Osteoblast (primary cell): ENCODE data around the gene ZNF83. TPM values are rescaled to one million over a fixed set of nuclear protein-coding genes. Genes with fewer than 3 reads are reported as not detected.

Experiments used
- DNase-seq: peaks from one replicate; pipeline ENCODE4 v3.0.0; 2011; ENCODE audit warnings: low spot score, mixed read lengths; ENCODE audit not compliant: insufficient read length; ENCODE audit errors: missing footprints
- H2AFZ ChIP-seq: 2 replicates; pipeline ENCODE4 v1.6.0; 2011; ENCODE audit warnings: mild to moderate bottlenecking, low read length
- H3K27ac ChIP-seq: 2 replicates; pipeline ENCODE4 v1.5.1; 2011; ENCODE audit warnings: mild to moderate bottlenecking, low read depth, low read length, moderate library complexity
- H3K27me3 ChIP-seq: 2 replicates; pipeline ENCODE4 v1.6.0; 2012; ENCODE audit warnings: mild to moderate bottlenecking, control low read depth, inconsistent platforms, low read length, moderate library complexity; ENCODE audit not compliant: insufficient read depth
- H3K36me3 ChIP-seq: 2 replicates; pipeline ENCODE4 v1.5.1; 2011; ENCODE audit warnings: mild to moderate bottlenecking, low read length, control low read depth, moderate library complexity; ENCODE audit not compliant: insufficient read depth
- H3K4me1 ChIP-seq: 2 replicates; pipeline ENCODE4 v1.5.1; 2011; ENCODE audit warnings: mild to moderate bottlenecking, low read length, control low read depth, moderate library complexity; ENCODE audit not compliant: insufficient read depth
- H3K4me2 ChIP-seq: 2 replicates; pipeline ENCODE4 v1.6.0; 2011; ENCODE audit warnings: mild to moderate bottlenecking, low read length; ENCODE audit not compliant: insufficient read depth
- H3K4me3 ChIP-seq: fragments of 200-600 bp; sonication (generic); 3 replicates; pipeline ENCODE4 v1.5.1; 2012; ENCODE audit warnings: mild to moderate bottlenecking, low read length, inconsistent platforms; ENCODE audit not compliant: insufficient read depth
- H3K79me2 ChIP-seq: 2 replicates; pipeline ENCODE4 v1.6.0; 2012; ENCODE audit warnings: mild to moderate bottlenecking, low read length, control low read depth, inconsistent platforms; ENCODE audit not compliant: insufficient read depth
- H3K9me3 ChIP-seq: 2 replicates; pipeline ENCODE4 v1.5.1; 2011; ENCODE audit warnings: low read depth, low read length, control low read depth
- H4K20me1 ChIP-seq: 2 replicates; pipeline ENCODE4 v1.6.0; 2012; ENCODE audit warnings: mild to moderate bottlenecking, low read length, control low read depth; ENCODE audit not compliant: insufficient read depth
- small RNA-seq: library from RNA; depleted of rRNA; stranded (forward); fragments of <200 nt; gene quantifications from one replicate; pipeline ENCODE3, GENCODE V24; 2012
- total RNA-seq: library from RNA; depleted of rRNA; stranded (reverse); fragments of >200 nt; gene quantifications from 2 replicates; pipeline ENCODE4 v1.2.3, GENCODE V29; 2012
- TF ChIP-seq, protein P1 (sequence below): IDR thresholded peaks from 2 replicates; pipeline ENCODE4 v1.5.1; 2011; ENCODE audit warnings: mild to moderate bottlenecking, low read depth, low read length, moderate library complexity; ENCODE audit errors: extremely low read depth

ZNF83 gene
- total RNA-seq, 1 donor = 52.8 TPM

DNA sequence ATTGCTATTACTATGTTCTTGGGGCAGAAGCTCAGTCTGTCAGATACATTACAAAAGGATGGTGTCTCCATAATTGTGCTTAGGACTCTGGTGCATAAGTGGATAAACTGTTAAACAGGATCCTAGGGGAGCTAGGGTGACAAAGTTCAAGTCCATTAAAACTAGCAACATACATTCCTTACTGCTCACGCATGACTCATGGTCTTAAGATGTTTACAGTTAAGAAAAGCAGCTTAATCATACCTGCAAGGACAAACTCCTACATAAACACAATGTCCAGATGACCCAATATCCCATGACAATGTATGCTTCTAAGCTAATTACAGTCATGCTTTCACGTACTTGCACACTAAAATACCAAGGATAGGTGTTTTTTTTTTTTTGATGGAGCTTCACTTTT lies 71.6 kb downstream of the ZNF83 start:
- Histone ChIP-seq H3K79me2 (peaks cover 11% of the 10 kb centered on the region), H3K36me3 (peaks cover 10% of the 10 kb centered on the region), H3K4me2 (no peak overlapping the region), H2AFZ (no peak overlapping the region), H3K9me3 (peaks cover 5% of the 10 kb centered on the region), H3K4me3 (no peak overlapping the region), H3K27ac (no peak overlapping the region), H3K4me1 (peaks cover 3% of the 10 kb centered on the region), H4K20me1 (peaks cover 3% of the 10 kb centered on the region), H3K27me3 (no peaks in the 10 kb centered on the region)
- TF ChIP-seq, protein P1, sequence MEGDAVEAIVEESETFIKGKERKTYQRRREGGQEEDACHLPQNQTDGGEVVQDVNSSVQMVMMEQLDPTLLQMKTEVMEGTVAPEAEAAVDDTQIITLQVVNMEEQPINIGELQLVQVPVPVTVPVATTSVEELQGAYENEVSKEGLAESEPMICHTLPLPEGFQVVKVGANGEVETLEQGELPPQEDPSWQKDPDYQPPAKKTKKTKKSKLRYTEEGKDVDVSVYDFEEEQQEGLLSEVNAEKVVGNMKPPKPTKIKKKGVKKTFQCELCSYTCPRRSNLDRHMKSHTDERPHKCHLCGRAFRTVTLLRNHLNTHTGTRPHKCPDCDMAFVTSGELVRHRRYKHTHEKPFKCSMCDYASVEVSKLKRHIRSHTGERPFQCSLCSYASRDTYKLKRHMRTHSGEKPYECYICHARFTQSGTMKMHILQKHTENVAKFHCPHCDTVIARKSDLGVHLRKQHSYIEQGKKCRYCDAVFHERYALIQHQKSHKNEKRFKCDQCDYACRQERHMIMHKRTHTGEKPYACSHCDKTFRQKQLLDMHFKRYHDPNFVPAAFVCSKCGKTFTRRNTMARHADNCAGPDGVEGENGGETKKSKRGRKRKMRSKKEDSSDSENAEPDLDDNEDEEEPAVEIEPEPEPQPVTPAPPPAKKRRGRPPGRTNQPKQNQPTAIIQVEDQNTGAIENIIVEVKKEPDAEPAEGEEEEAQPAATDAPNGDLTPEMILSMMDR = no peak
- DNase-seq = no peak

DNA sequence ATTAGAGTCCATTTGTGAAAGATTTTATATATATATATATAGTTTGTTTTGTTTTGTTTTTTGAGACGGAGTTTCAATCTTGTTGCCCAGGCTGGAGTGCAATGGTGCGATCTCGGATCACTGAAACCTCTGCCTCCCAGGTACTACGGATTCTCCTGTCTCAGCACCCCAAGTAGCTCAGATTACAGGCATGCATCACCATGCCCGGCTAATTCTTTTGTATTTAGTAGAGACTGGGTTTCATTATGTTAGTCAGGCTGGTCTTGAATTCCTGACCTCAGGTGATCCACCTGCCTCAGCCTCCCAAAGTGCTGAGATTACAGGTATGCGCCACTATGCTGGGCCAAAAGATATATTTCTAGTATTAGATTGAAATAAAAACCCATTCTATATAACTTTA lies 72.0 kb downstream of the ZNF83 start:
- TF ChIP-seq, protein P1 = no peak
- H3K27me3 ChIP-seq = no peaks in the 10 kb centered on the region
- DNase-seq = no peak
- H3K4me2 ChIP-seq = no peak overlapping the region
- peaks cover 3% of the 10 kb centered on the region for H3K4me1 ChIP-seq
- H3K9me3 ChIP-seq = peaks cover 5% of the 10 kb centered on the region
- H4K20me1 ChIP-seq = peaks cover 3% of the 10 kb centered on the region
- H3K36me3 ChIP-seq = peaks cover 10% of the 10 kb centered on the region
- no peak overlapping the region for H2AFZ ChIP-seq
- peaks cover 7% of the 10 kb centered on the region for H3K79me2 ChIP-seq
- H3K27ac ChIP-seq = no peak overlapping the region
- no peak overlapping the region for H3K4me3 ChIP-seq

Small RNAs within 50 kb of the gene (small RNA-seq; reads per million reads assigned to genes)
- not detected for gene RPL39P34

Other genes with a start within 250 kb of the ZNF83 start
- 26.5 and 32.9 TPM in 2 replicates for gene ZNF528, start 240.5 kb downstream of the ZNF83 start, total RNA-seq
- gene ZNF534, start 209.2 kb downstream of the ZNF83 start, total RNA-seq = not detected in 2 replicates
- gene ZNF578, start 184.8 kb downstream of the ZNF83 start, total RNA-seq = 2.4 and 2.5 TPM in 2 replicates
- 17.0 and 19.7 TPM in 2 replicates for gene ZNF808, start 110.7 kb downstream of the ZNF83 start, total RNA-seq
- 14.5 and 17.7 TPM in 2 replicates for gene ZNF701, start 68.1 kb downstream of the ZNF83 start, total RNA-seq
- gene ZNF611, start 96.7 kb upstream of the ZNF83 start, total RNA-seq = 10.5 and 15.3 TPM in 2 replicates
- gene ZNF600, start 148.4 kb upstream of the ZNF83 start, total RNA-seq = 8.5 and 9.8 TPM in 2 replicates
- 15.0 and 23.2 TPM in 2 replicates for gene ZNF28, start 183.3 kb upstream of the ZNF83 start, total RNA-seq
- gene ZNF468, start 219.3 kb upstream of the ZNF83 start, total RNA-seq = 23.0 and 23.2 TPM in 2 replicates